Uterus (tissue), 2 donors: ENCODE data around the gene HSD3B2.

Experiments used
- CTCF ChIP-seq, 4 experiments: fragments of 200-600 bp in 2 of 4; fragments of 450-650 bp in 2 of 4; sonication (generic) in 2 of 4; IDR thresholded peaks; one replicate each; pipeline ENCODE4 v1.5.1; 2016 to 2019; ENCODE audit warnings: antibody characterized with exemption in 4 of 4, mild to moderate bottlenecking in 2 of 4, moderate library complexity in 1 of 4
- POLR2A ChIP-seq, 2 donors: fragments of 450-650 bp; IDR thresholded peaks; one replicate each; pipeline ENCODE4 v1.6.1; 2016; ENCODE audit warnings: antibody characterized with exemption in 2 of 2, mild to moderate bottlenecking in 1 of 2, moderate library complexity in 1 of 2

GRCh38 chr1:119380983-119381662, 33.8 kb upstream of the HSD3B2 start:
- TF ChIP-seq CTCF (IDR thresholded peaks at IDR 0.05) (no peak), POLR2A (IDR thresholded peaks at IDR 0.05) (no peak)
